HL-60 (cell line): Measurements from ENCODE around the gene PNMA8B.

Experiments
- POLR2AphosphoS5 ChIP-seq: IDR thresholded peaks from 2 replicates; pipeline ENCODE4 v1.6.1; 2012; ENCODE audit warnings: low read depth
- TF ChIP-seq, protein P1 (sequence below): IDR thresholded peaks from one replicate; pipeline ENCODE4 v1.5.1; 2011; ENCODE audit warnings: low read length, control low read depth, inconsistent platforms; ENCODE audit not compliant: insufficient read depth

- no peak for TF ChIP-seq POLR2AphosphoS5
- TF ChIP-seq, protein P1, sequence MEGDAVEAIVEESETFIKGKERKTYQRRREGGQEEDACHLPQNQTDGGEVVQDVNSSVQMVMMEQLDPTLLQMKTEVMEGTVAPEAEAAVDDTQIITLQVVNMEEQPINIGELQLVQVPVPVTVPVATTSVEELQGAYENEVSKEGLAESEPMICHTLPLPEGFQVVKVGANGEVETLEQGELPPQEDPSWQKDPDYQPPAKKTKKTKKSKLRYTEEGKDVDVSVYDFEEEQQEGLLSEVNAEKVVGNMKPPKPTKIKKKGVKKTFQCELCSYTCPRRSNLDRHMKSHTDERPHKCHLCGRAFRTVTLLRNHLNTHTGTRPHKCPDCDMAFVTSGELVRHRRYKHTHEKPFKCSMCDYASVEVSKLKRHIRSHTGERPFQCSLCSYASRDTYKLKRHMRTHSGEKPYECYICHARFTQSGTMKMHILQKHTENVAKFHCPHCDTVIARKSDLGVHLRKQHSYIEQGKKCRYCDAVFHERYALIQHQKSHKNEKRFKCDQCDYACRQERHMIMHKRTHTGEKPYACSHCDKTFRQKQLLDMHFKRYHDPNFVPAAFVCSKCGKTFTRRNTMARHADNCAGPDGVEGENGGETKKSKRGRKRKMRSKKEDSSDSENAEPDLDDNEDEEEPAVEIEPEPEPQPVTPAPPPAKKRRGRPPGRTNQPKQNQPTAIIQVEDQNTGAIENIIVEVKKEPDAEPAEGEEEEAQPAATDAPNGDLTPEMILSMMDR, result no peak
Measured at GRCh38 chr19:46454244-46454643, 41.4 kb downstream of the PNMA8B start.
